ENCODE results near the gene RIMBP2. TPM values are rescaled to one million over a fixed set of nuclear protein-coding genes. Genes with fewer than 3 reads are reported as not detected.

RIMBP2 gene
- total RNA-seq, 1 donor from 2014 or later, result not detected

DNA sequence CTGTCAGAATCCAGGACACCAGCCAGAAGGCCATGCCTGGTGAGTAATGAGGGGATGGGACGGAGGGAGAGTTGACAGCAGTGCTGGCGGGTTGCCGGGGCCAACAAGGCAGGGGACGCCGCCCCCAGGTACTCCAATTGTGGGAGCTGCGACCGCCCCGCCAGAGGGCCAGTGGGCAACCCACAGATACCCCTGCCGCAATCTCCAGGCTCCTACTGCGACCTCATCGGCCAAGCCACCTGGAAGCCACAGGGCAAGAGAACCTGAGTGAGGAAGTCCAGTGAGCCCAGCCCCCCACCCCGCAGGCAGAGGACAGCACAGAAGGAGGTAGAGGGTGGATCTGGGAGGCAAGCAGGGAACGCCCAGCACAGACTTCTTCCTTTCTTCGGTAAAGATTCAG is 103.0 kb downstream of the RIMBP2 start:
- H3K9me3 ChIP-seq (replicated peaks), result no peaks in the 10 kb centered on the region
- H3K27me3 ChIP-seq (ENCODE audit: low read depth), result peaks cover 62% of the 10 kb centered on the region
- H3K27ac ChIP-seq (replicated peaks), result no peak overlapping the region
- no peaks in the 10 kb centered on the region for H3K36me3 ChIP-seq
- TF ChIP-seq, protein P1, sequence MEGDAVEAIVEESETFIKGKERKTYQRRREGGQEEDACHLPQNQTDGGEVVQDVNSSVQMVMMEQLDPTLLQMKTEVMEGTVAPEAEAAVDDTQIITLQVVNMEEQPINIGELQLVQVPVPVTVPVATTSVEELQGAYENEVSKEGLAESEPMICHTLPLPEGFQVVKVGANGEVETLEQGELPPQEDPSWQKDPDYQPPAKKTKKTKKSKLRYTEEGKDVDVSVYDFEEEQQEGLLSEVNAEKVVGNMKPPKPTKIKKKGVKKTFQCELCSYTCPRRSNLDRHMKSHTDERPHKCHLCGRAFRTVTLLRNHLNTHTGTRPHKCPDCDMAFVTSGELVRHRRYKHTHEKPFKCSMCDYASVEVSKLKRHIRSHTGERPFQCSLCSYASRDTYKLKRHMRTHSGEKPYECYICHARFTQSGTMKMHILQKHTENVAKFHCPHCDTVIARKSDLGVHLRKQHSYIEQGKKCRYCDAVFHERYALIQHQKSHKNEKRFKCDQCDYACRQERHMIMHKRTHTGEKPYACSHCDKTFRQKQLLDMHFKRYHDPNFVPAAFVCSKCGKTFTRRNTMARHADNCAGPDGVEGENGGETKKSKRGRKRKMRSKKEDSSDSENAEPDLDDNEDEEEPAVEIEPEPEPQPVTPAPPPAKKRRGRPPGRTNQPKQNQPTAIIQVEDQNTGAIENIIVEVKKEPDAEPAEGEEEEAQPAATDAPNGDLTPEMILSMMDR (IDR thresholded peaks at IDR 0.05; ENCODE audit: borderline replicate concordance), result no peak
- no peaks in the 10 kb centered on the region for H3K4me1 ChIP-seq
- no peak overlapping the region for H3K4me3 ChIP-seq
- intact Hi-C loops (cut with micrococcal nuclease), result no loop called here
- no peak for DNase-seq

DNA sequence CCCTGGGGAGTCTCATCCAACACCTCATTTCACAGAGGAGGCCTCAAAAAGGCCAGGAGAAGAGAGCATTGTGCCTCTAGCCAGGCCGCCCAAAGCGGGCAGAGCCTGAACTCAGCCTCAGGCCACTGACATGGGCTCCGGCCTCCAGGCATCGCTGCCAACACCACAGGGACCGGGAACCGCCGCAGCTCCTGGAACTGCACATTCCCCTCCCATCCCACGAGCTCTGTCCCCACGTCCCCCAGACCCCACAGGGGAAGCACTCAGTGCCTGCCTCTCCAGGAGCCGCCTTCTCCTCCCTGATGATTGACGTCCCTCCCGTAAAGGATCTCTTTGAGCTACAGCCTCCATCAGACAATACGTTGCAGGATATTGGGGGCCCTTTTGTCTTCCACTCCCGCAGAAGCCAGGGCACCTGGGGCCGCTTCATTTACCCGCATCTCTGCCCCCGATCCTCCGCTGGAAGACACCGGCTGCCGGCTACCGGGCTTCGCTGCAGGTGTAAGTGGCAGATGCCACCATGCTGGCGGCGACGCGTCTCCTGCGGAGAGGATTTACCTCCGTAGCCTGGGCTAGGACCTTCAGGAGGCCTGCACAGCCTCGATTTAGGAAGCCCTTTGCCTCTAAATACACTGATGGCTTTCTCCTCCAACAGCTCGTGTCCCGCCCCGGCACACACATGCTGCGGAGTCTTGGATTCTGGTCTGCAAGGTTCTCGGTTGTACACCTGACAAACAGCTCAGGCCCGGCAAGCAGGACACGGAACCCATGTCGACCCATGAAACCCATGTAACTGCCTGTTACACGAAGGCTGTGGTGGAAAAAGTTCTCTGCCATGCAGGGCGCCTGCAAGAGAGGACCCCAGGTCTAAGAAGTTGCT is 104.8 kb downstream of the RIMBP2 start:
- Histone ChIP-seq H3K27me3 (ENCODE audit: low read depth) (peaks cover 64% of the 10 kb centered on the region), H3K4me1 (no peaks in the 10 kb centered on the region), H3K9me3 (replicated peaks) (no peaks in the 10 kb centered on the region), H3K36me3 (no peaks in the 10 kb centered on the region), H3K27ac (replicated peaks) (no peak overlapping the region), H3K4me3 (no peak overlapping the region)
- intact Hi-C loops (cut with micrococcal nuclease), result no loop called here
- TF ChIP-seq, protein P1 (IDR thresholded peaks at IDR 0.05; ENCODE audit: borderline replicate concordance), result no peak
- DNase-seq, result no peak

DNA sequence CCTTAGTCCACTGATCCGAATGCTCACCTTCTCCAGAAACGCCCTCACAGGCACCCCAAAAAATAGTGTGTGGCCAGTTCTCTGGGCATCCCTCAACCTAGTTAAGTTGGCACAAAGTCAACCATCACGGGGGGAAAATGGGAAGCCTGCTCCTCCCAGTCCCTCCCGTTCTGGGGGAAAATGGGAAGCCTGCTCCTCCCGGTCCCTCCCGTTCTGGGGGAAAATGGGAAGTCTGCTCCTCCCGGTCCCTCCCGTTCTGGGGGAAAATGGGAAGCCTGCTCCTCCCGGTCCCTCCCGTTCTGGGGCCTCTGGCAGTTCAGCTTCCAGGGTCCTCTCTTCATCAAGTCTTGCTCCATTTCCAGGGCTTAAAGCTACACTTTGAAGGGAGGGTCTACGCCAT is 106.1 kb downstream of the RIMBP2 start:
- H3K9me3 ChIP-seq (replicated peaks), result no peaks in the 10 kb centered on the region
- intact Hi-C loops (cut with micrococcal nuclease), result no loop called here
- H3K36me3 ChIP-seq, result no peaks in the 10 kb centered on the region
- TF ChIP-seq, protein P1 (IDR thresholded peaks at IDR 0.05; ENCODE audit: borderline replicate concordance), result no peak
- H3K27ac ChIP-seq (replicated peaks), result no peak overlapping the region
- H3K27me3 ChIP-seq (ENCODE audit: low read depth), result peaks cover 59% of the 10 kb centered on the region
- no peak for DNase-seq
- no peak overlapping the region for H3K4me3 ChIP-seq
- no peaks in the 10 kb centered on the region for H3K4me1 ChIP-seq

DNA sequence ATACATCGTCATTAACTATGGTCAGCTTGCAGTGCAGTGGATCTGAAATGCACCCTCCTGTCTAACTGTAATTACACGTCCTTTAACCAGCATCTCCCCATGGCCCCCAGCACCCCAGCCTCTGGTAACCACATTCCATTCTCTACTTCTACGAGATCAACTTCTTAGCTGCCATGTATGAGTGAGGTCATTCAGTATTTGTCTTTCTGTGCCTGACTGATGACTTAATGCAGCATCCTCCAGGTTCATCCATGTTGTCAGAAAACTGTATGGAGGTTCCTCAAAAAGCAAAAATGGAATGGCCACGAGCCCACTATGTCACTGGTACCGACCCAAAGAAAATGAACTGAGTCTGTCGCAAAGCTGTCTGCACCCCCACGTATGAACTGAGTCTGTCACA is 107.3 kb downstream of the RIMBP2 start:
- H3K27ac ChIP-seq (replicated peaks), result no peak overlapping the region
- intact Hi-C loops (cut with micrococcal nuclease), result no loop called here

GRCh38 chr12:130608132-130608531 is 108.0 kb downstream of the RIMBP2 start:
- intact Hi-C loops (cut with micrococcal nuclease), result no loop called here
- H3K27ac ChIP-seq (replicated peaks), result no peak overlapping the region
- H3K36me3 ChIP-seq, result no peaks in the 10 kb centered on the region

More for the DNA sequence above, 107.3 kb downstream of the RIMBP2 start:
- no peak overlapping the region for H3K4me3 ChIP-seq
- H3K27me3 ChIP-seq (ENCODE audit: low read depth), result peaks cover 59% of the 10 kb centered on the region
- TF ChIP-seq, protein P1 (IDR thresholded peaks at IDR 0.05; ENCODE audit: borderline replicate concordance), result no peak
- no peaks in the 10 kb centered on the region for H3K9me3 ChIP-seq (replicated peaks)
- H3K4me1 ChIP-seq, result no peaks in the 10 kb centered on the region
- H3K36me3 ChIP-seq, result no peaks in the 10 kb centered on the region
- no peak for DNase-seq

More at GRCh38 chr12:130608132-130608531, 108.0 kb downstream of the RIMBP2 start:
- TF ChIP-seq, protein P1 (IDR thresholded peaks at IDR 0.05; ENCODE audit: borderline replicate concordance), result no peak
- Histone ChIP-seq H3K27me3 (ENCODE audit: low read depth) (peaks cover 64% of the 10 kb centered on the region), H3K4me3 (no peak overlapping the region), H3K9me3 (replicated peaks) (no peaks in the 10 kb centered on the region), H3K4me1 (no peaks in the 10 kb centered on the region)
- DNase-seq, result no peak

Data from left ventricle myocardium inferior (tissue), 1 donor.